Smooth muscle cell (in vitro differentiated cells): ENCODE measurements around the gene KBTBD8. TPM values are rescaled to one million over a fixed set of nuclear protein-coding genes. Genes with fewer than 3 reads are reported as not detected.

Source experiments
- DNase-seq: peaks from one replicate; lab custom pipeline; 2025; ENCODE audit not compliant: unreplicated experiment; lab: John Stamatoyannopoulos, UW
- H2AFZ ChIP-seq: fragments of 200-600 bp; sonication (generic); 2 replicates; pipeline ENCODE4 v1.6.0; 2016; ENCODE audit warnings: antibody characterized with exemption, low read depth, mild to moderate bottlenecking
- H3F3A ChIP-seq: fragments of 200-600 bp; sonication (generic); 2 replicates; pipeline ENCODE4 v1.6.0; 2017; ENCODE audit warnings: antibody characterized with exemption, low read depth
- H3K27ac ChIP-seq: fragments of 200-600 bp; sonication (generic); 2 replicates; pipeline ENCODE4 v1.5.1; 2016; ENCODE audit warnings: low read depth, mild to moderate bottlenecking
- H3K27me3 ChIP-seq: fragments of 200-600 bp; sonication (generic); 2 replicates; pipeline ENCODE4 v1.6.1; 2016; ENCODE audit warnings: low read depth, mild to moderate bottlenecking
- H3K36me3 ChIP-seq: fragments of 200-600 bp; sonication (generic); 2 replicates; pipeline ENCODE4 v1.5.1; 2016; ENCODE audit warnings: low read depth
- H3K4me1 ChIP-seq: fragments of 200-600 bp; sonication (generic); 2 replicates; pipeline ENCODE4 v1.5.1; 2016; ENCODE audit warnings: low read depth
- H3K4me2 ChIP-seq: fragments of 200-600 bp; sonication (generic); 2 replicates; pipeline ENCODE4 v1.6.0; 2016; ENCODE audit warnings: mild to moderate bottlenecking
- H3K4me3 ChIP-seq: fragments of 200-600 bp; sonication (generic); 2 replicates; pipeline ENCODE4 v1.5.1; 2016; ENCODE audit warnings: mild to moderate bottlenecking
- H3K79me2 ChIP-seq: fragments of 200-600 bp; sonication (generic); 2 replicates; pipeline ENCODE4 v1.6.0; 2016; ENCODE audit warnings: low read depth, mild to moderate bottlenecking
- H3K9ac ChIP-seq: fragments of 200-600 bp; sonication (generic); 2 replicates; pipeline ENCODE4 v1.6.0; 2016; ENCODE audit warnings: low read depth
- H3K9me3 ChIP-seq: fragments of 200-600 bp; sonication (generic); replicated peaks from 2 replicates; pipeline ENCODE4 v1.5.1; 2016; ENCODE audit warnings: low read depth
- H4K20me1 ChIP-seq: fragments of 200-600 bp; sonication (generic); 2 replicates; pipeline ENCODE4 v1.6.0; 2016; ENCODE audit warnings: low read depth
- CTCF ChIP-seq: fragments of 200-600 bp; sonication (generic); IDR thresholded peaks from 2 replicates; pipeline ENCODE4 v1.5.1; 2017; ENCODE audit warnings: borderline replicate concordance, mild to moderate bottlenecking, antibody characterized with exemption; ENCODE audit not compliant: insufficient read depth, poor library complexity, severe bottlenecking
- WGBS: methylation state at CpG from one replicate; pipeline ENCODE4 v1.1.7; 2016; ENCODE audit warnings: low lambda C conversion rate; 5-methylcytosine and 5-hydroxymethylcytosine counted together
- polyA plus RNA-seq: library from polyadenylated mRNA; unstranded; fragments of >200 nt; fragmentation: Nextera tagmentation; extraction: Ambion mirVana; gene quantifications from 2 replicates; pipeline ENCODE4 v1.2.1, GENCODE V29; 2016
- total RNA-seq: library from RNA; depleted of rRNA; stranded (reverse); fragments of >200 nt; gene quantifications from 2 replicates; pipeline ENCODE4 v1.2.3, GENCODE V29; 2014

The KBTBD8 gene
- total and polyA plus RNA-seq, 2 experiments from 2014 or later, result 1.1 TPM

GRCh38 chr3:66989241-66989640 is 8.9 kb upstream of the KBTBD8 start:
- Histone ChIP-seq H4K20me1 (no peaks in the 10 kb centered on the region), H3K9ac (no peak overlapping the region), H3K79me2 (no peaks in the 10 kb centered on the region), H3K36me3 (no peaks in the 10 kb centered on the region), H3K27ac (no peak overlapping the region), H3K27me3 (no peaks in the 10 kb centered on the region), H2AFZ (no peak overlapping the region), H3K4me2 (no peak overlapping the region), H3F3A (no peaks in the 10 kb centered on the region), H3K4me3 (no peak overlapping the region), H3K4me1 (peaks cover 6% of the 10 kb centered on the region), H3K9me3 (no peaks in the 10 kb centered on the region)
- no peak for TF ChIP-seq CTCF
- 20% methylated on average over 6 of the region's 6 CpGs for WGBS
- no peak for DNase-seq

GRCh38 chr3:66989860-66990696 is 8.0 kb upstream of the KBTBD8 start:
- no peak overlapping the region for H3K9ac ChIP-seq
- 86% methylated on average over 7 of the region's 7 CpGs for WGBS

GRCh38 chr3:66991459-66991858 is 6.6 kb upstream of the KBTBD8 start:
- 83% methylated on average over 1 of the region's 1 CpG for WGBS
- no peak for TF ChIP-seq CTCF
- Histone ChIP-seq H3F3A (no peaks in the 10 kb centered on the region), H3K27ac (no peak overlapping the region), H3K27me3 (no peaks in the 10 kb centered on the region), H3K4me3 (no peak overlapping the region), H3K79me2 (no peaks in the 10 kb centered on the region), H3K9ac (no peak overlapping the region), H3K4me2 (no peak overlapping the region), H3K9me3 (no peaks in the 10 kb centered on the region), H2AFZ (no peak overlapping the region), H3K36me3 (no peaks in the 10 kb centered on the region), H4K20me1 (no peaks in the 10 kb centered on the region), H3K4me1 (peaks cover 6% of the 10 kb centered on the region)
- DNase-seq, result no peak

More at GRCh38 chr3:66989860-66990696, 8.0 kb upstream of the KBTBD8 start:
- TF ChIP-seq CTCF, result no peak
- no peaks in the 10 kb centered on the region for H3K79me2 ChIP-seq
- H3K4me2 ChIP-seq, result no peak overlapping the region
- H2AFZ ChIP-seq, result no peak overlapping the region
- H3F3A ChIP-seq, result no peaks in the 10 kb centered on the region
- H3K27ac ChIP-seq, result no peak overlapping the region
- no peaks in the 10 kb centered on the region for H3K27me3 ChIP-seq
- H4K20me1 ChIP-seq, result no peaks in the 10 kb centered on the region
- H3K4me1 ChIP-seq, result peaks cover 6% of the 10 kb centered on the region
- H3K9me3 ChIP-seq, result no peaks in the 10 kb centered on the region
- H3K36me3 ChIP-seq, result no peaks in the 10 kb centered on the region
- DNase-seq, result no peak
- H3K4me3 ChIP-seq, result no peak overlapping the region

GRCh38 chr3:66993082-66993481 is 5.0 kb upstream of the KBTBD8 start:
- Histone ChIP-seq H3K36me3 (no peaks in the 10 kb centered on the region), H3K4me2 (no peak overlapping the region), H3K4me3 (no peak overlapping the region), H3K79me2 (no peaks in the 10 kb centered on the region), H3K9me3 (no peaks in the 10 kb centered on the region), H2AFZ (no peak overlapping the region), H4K20me1 (no peaks in the 10 kb centered on the region), H3K9ac (no peak overlapping the region), H3K27ac (no peak overlapping the region), H3K27me3 (no peaks in the 10 kb centered on the region), H3F3A (no peaks in the 10 kb centered on the region), H3K4me1 (peaks cover 6% of the 10 kb centered on the region)
- no peak for DNase-seq
- 89% methylated on average over 3 of the region's 3 CpGs for WGBS
- TF ChIP-seq CTCF, result no peak
